GM18505 (cell line): Measurements from ENCODE around the gene BARX2.

ENCODE experiments used
- ATAC-seq: cut with Tn5 transposase; IDR thresholded peaks from one replicate; pipeline ENCODE4 v1.9.1; 2021; ENCODE audit not compliant: unreplicated experiment
- POLR2A ChIP-seq: IDR thresholded peaks from 4 replicates; pipeline ENCODE4 v1.6.1; 2011; ENCODE audit warnings: borderline replicate concordance; ENCODE audit not compliant: insufficient read depth, insufficient read length; ENCODE audit errors: extremely low read depth

Gene BARX2

GRCh38 chr11:129423426-129423825, 47.8 kb downstream of the BARX2 start:
- no peak for TF ChIP-seq POLR2A
- ATAC-seq, result no peak

GRCh38 chr11:129425214-129425613, 49.6 kb downstream of the BARX2 start:
- TF ChIP-seq POLR2A, result no peak
- no peak for ATAC-seq

- no peak for TF ChIP-seq POLR2A
- no peak for ATAC-seq
Measured at GRCh38 chr11:129426038-129426437, 50.4 kb downstream of the BARX2 start.

- no peak for TF ChIP-seq POLR2A
- ATAC-seq, result no peak
Measured at GRCh38 chr11:129426776-129427175, 51.1 kb downstream of the BARX2 start.

- TF ChIP-seq POLR2A, result no peak
- ATAC-seq, result no peak
Measured at GRCh38 chr11:129427376-129427775, 51.7 kb downstream of the BARX2 start.

- no peak for TF ChIP-seq POLR2A
- no peak for ATAC-seq
Measured at GRCh38 chr11:129427816-129428406, 52.3 kb downstream of the BARX2 start.

GRCh38 chr11:129428557-129428956, 52.9 kb downstream of the BARX2 start:
- no peak for TF ChIP-seq POLR2A
- ATAC-seq, result no peak

GRCh38 chr11:129434641-129435498, 59.2 kb downstream of the BARX2 start:
- no peak for ATAC-seq
- TF ChIP-seq POLR2A, result no peak

- no peak for ATAC-seq
- TF ChIP-seq POLR2A, result no peak
Measured at GRCh38 chr11:129435499-129436245, 60.0 kb downstream of the BARX2 start.

- ATAC-seq, result no peak
- TF ChIP-seq POLR2A, result no peak
Measured at GRCh38 chr11:129436573-129436972, 60.9 kb downstream of the BARX2 start.

- no peak for TF ChIP-seq POLR2A
- no peak for ATAC-seq
Measured at GRCh38 chr11:129440028-129440713, 64.5 kb downstream of the BARX2 start.

- no peak for ATAC-seq
- TF ChIP-seq POLR2A, result no peak
Measured at GRCh38 chr11:129442171-129442570, 66.5 kb downstream of the BARX2 start.

GRCh38 chr11:129443276-129443675, 67.6 kb downstream of the BARX2 start:
- no peak for ATAC-seq
- no peak for TF ChIP-seq POLR2A

GRCh38 chr11:129444274-129444673, 68.6 kb downstream of the BARX2 start:
- TF ChIP-seq POLR2A, result no peak
- no peak for ATAC-seq

- ATAC-seq, result no peak
- no peak for TF ChIP-seq POLR2A
Measured at GRCh38 chr11:129445226-129445625, 69.6 kb downstream of the BARX2 start.
